ENCODE data around the gene TLCD2. TPM values are rescaled to one million over a fixed set of nuclear protein-coding genes. Genes with fewer than 3 reads are reported as not detected.
A peak's percentile ranks its signal among the peaks of the same experiment; 100 is the strongest.

Gene TLCD2
- total RNA-seq, 1 experiment from 2014 or later, result 1.5 TPM

DNA sequence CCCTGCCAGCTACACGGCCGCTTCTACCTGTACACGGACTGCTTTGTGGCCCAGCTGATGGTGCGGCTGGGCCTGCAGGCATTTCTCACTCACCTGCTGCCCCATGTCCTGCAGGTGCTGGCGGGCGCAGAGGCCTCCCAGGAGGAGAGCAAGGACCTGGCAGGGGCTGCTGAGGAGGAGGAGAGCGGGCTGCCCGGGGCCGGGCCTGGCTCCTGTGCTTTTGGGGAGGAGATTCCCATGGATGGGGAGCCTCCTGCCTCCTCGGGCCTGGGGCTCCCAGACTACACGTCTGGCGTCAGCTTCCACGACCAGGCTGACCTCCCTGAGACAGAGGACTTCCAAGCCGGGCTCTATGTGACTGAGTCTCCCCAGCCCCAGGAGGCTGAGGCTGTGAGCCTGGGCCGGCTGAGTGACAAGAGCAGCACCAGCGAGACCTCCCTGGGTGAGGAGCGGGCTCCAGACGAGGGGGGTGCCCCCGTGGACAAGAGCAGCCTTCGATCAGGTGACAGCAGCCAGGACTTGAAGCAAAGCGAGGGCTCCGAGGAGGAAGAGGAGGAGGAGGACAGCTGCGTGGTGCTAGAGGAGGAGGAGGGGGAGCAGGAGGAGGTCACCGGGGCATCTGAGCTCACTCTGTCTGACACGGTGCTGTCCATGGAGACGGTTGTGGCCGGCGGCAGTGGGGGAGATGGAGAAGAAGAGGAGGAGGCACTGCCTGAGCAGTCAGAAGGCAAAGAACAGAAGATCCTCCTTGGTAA is 17.9 kb upstream of the TLCD2 start:
- no peak overlapping the region for H2AK5ac ChIP-seq (ENCODE audit: insufficient read length, low read length)
- H2AFZ ChIP-seq (ENCODE audit: low read length), result no peak overlapping the region
- no peak overlapping the region for H4K5ac ChIP-seq (ENCODE audit: insufficient read length, low read depth, low read length)
- no peak overlapping the region for H2BK15ac ChIP-seq (ENCODE audit: low read depth, low read length)
- H3K14ac ChIP-seq (ENCODE audit: insufficient read depth, low read length), result no peak overlapping the region
- H2BK120ac ChIP-seq (ENCODE audit: low read depth, low read length, poor library complexity, severe bottlenecking), result no peak overlapping the region
- no peaks in the 10 kb centered on the region for H4K20me1 ChIP-seq (ENCODE audit: control insufficient read depth, insufficient read depth, insufficient read length)
- H3K4ac ChIP-seq (ENCODE audit: low read depth, low read length), result no peak overlapping the region
- no peak overlapping the region for H3K9ac ChIP-seq (ENCODE audit: extremely low read depth, insufficient read length, low read length)
- Mint-ChIP-seq H3K36me3 (ENCODE audit: insufficient read depth in 1 of 3, low read depth in 3 of 3) (peaks cover 0 to 9% (median 0%) of the 10 kb centered on the region in 3 experiments; a peak in 4 of 7 replicates), H3K4me3 (no peak overlapping the region; a peak in 1 of 5 replicates), H3K9me3 (no peaks in the 10 kb centered on the region; a peak in 1 of 5 replicates), H3K27me3 (ENCODE audit: low read depth) (peaks cover 2% of the 10 kb centered on the region; the same call in 1 of the 2 replicates), H3K27ac (peak overlapping the region; percentile 14 to 88 (median 27); a peak in 3 of 7 replicates), H3K4me1 (peaks cover 1 to 4% of the 10 kb centered on the region in 2 experiments; a peak in 1 of 4 replicates)
- no peak overlapping the region for H2BK20ac ChIP-seq (ENCODE audit: low read depth, low read length, poor library complexity, severe bottlenecking)
- no peak overlapping the region for H3K4me2 ChIP-seq (ENCODE audit: insufficient read depth, insufficient read length, low read length)
- H2BK12ac ChIP-seq (ENCODE audit: insufficient read length, low read depth, low read length), result no peak overlapping the region
- no peak overlapping the region for H3K23ac ChIP-seq (ENCODE audit: insufficient read length, low read depth, low read length)
- H3K79me1 ChIP-seq (ENCODE audit: insufficient read depth, low read depth, low read length, poor library complexity, severe bottlenecking), result no peaks in the 10 kb centered on the region
- no peak overlapping the region for H2BK5ac ChIP-seq (ENCODE audit: insufficient read length, low read length)
- no peaks in the 10 kb centered on the region for H3K4me1 ChIP-seq (ENCODE audit: insufficient read depth, low read length)
- no peak overlapping the region for H3K56ac ChIP-seq (ENCODE audit: insufficient read length, low read depth, low read length)
- no peak overlapping the region for H4K8ac ChIP-seq (replicated peaks; ENCODE audit: insufficient read length, low read depth, low read length)
- H3K23me2 ChIP-seq (ENCODE audit: insufficient read length, low read depth, low read length, poor library complexity, severe bottlenecking), result peaks cover 4% of the 10 kb centered on the region
- no peaks in the 10 kb centered on the region for H3K79me2 ChIP-seq (ENCODE audit: insufficient read depth, low read length)
- no peak overlapping the region for H3K18ac ChIP-seq (ENCODE audit: insufficient read length, low read depth, low read length)
- TF ChIP-seq, protein P1, sequence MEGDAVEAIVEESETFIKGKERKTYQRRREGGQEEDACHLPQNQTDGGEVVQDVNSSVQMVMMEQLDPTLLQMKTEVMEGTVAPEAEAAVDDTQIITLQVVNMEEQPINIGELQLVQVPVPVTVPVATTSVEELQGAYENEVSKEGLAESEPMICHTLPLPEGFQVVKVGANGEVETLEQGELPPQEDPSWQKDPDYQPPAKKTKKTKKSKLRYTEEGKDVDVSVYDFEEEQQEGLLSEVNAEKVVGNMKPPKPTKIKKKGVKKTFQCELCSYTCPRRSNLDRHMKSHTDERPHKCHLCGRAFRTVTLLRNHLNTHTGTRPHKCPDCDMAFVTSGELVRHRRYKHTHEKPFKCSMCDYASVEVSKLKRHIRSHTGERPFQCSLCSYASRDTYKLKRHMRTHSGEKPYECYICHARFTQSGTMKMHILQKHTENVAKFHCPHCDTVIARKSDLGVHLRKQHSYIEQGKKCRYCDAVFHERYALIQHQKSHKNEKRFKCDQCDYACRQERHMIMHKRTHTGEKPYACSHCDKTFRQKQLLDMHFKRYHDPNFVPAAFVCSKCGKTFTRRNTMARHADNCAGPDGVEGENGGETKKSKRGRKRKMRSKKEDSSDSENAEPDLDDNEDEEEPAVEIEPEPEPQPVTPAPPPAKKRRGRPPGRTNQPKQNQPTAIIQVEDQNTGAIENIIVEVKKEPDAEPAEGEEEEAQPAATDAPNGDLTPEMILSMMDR (conservative IDR thresholded peaks at IDR 0.05), result no peak
- no peak overlapping the region for H4K91ac ChIP-seq (ENCODE audit: insufficient read length, low read depth, low read length)
- no peak for DNase-seq
- no peak overlapping the region for H3T11ph ChIP-seq (ENCODE audit: low read length)
- H3K9me3 ChIP-seq (ENCODE audit: control insufficient read depth, low read depth, low read length), result no peaks in the 10 kb centered on the region
- no peak overlapping the region for H3K27ac ChIP-seq (ENCODE audit: insufficient read length, low read depth, low read length)
- no CpG with 5 or more reads among the region's 28 CpGs for whole genome bisulfite sequencing (ENCODE audit: extremely low coverage, insufficient read length, low lambda C conversion rate)
- H3K27me3 ChIP-seq (ENCODE audit: insufficient read depth, low read length), result no peaks in the 10 kb centered on the region

Measured in H9 (cell line).